H1 (cell line): ENCODE data around the gene RPS6KB2. TPM values are rescaled to one million over a fixed set of nuclear protein-coding genes. Genes with fewer than 3 reads are reported as not detected.

Experiments used
- BCL11A ChIP-seq, 2 experiments: IDR thresholded peaks; one replicate each; pipeline ENCODE4 v1.6.1; 2011; ENCODE audit warnings: low read depth in 2 of 2, low read length in 2 of 2, mild to moderate bottlenecking in 2 of 2
- BRCA1 ChIP-seq: IDR thresholded peaks from 2 replicates; pipeline ENCODE4 v1.6.1; 2012; ENCODE audit warnings: low read depth, low read length, improper control_type of control experiment
- CHD1 ChIP-seq: IDR thresholded peaks from 2 replicates; pipeline ENCODE4 v1.6.1; 2012; ENCODE audit warnings: low read depth, low read length, improper control_type of control experiment
- EGR1 ChIP-seq: IDR thresholded peaks from 2 replicates; pipeline ENCODE4 v1.6.1; 2011; ENCODE audit warnings: low read depth, low read length, borderline replicate concordance
- HDAC2 ChIP-seq, 2 experiments: fragments of 300-600 bp in 1 of 2; sonication (generic) in 1 of 2; IDR thresholded peaks; 2 replicates each; pipeline ENCODE4 v1.6.1; 2011 to 2012; ENCODE audit warnings: low read depth in 2 of 2, low read length in 2 of 2, mild to moderate bottlenecking in 2 of 2, moderate library complexity in 2 of 2, borderline replicate concordance in 1 of 2, inconsistent platforms in 1 of 2
- HDAC6 ChIP-seq: IDR thresholded peaks from one replicate; pipeline ENCODE4 v1.7.1; 2012; ENCODE audit warnings: low read depth, mild to moderate bottlenecking, inconsistent platforms, low read length, moderate library complexity
- KDM1A ChIP-seq: fragments of 200-600, 300-600 bp; sonication (generic); IDR thresholded peaks from 2 replicates; pipeline ENCODE4 v1.7.1; 2016; ENCODE audit warnings: mild to moderate bottlenecking, low read length, borderline replicate concordance
- SRF ChIP-seq: IDR thresholded peaks from 2 replicates; pipeline ENCODE4 v1.6.1; 2011; ENCODE audit warnings: mild to moderate bottlenecking, low read depth, low read length, moderate library complexity
- TAF7 ChIP-seq: optimal IDR thresholded peaks from 2 replicates; pipeline ENCODE3; 2011; ENCODE audit warnings: low read depth, mild to moderate bottlenecking, inconsistent platforms, low read length, moderate library complexity, borderline replicate concordance
- TBP ChIP-seq: IDR thresholded peaks from 2 replicates; pipeline ENCODE4 v1.6.1; 2011; ENCODE audit warnings: low read depth, low read length, improper control_type of control experiment
- polyA plus RNA-seq, 7 experiments: library from polyadenylated mRNA; depleted of rRNA in 3 of 7; stranded (reverse) in 5 of 7; unstranded in 2 of 7; fragments of >200 nt in 5 of 7; fragments of 200-250 nt in 2 of 7; gene quantifications; 1 replicate in 5 of 7; 2 replicates in 1 of 7; 4 replicates in 1 of 7; pipeline versions ENCODE4 v1.2.1 to v1.2.3, GENCODE V29; 2011 to 2013; ENCODE audit warnings: missing spikeins in 2 of 7, mixed read lengths in 2 of 7
- total RNA-seq: library from RNA; stranded (reverse); fragmentation: NEBNext Ultra II Directional; extraction: Animal tissue kit (Norgen Biotek cat#: 25700); gene quantifications from 2 replicates; pipeline ENCODE4 v1.2.1, GENCODE V29; 2021

Gene RPS6KB2
- total and polyA plus RNA-seq, 2 of the 8 experiments (the other 6 are each of a cell fraction or from before 2014, with no cell fraction given): 41.0 to 47.1 TPM

DNA sequence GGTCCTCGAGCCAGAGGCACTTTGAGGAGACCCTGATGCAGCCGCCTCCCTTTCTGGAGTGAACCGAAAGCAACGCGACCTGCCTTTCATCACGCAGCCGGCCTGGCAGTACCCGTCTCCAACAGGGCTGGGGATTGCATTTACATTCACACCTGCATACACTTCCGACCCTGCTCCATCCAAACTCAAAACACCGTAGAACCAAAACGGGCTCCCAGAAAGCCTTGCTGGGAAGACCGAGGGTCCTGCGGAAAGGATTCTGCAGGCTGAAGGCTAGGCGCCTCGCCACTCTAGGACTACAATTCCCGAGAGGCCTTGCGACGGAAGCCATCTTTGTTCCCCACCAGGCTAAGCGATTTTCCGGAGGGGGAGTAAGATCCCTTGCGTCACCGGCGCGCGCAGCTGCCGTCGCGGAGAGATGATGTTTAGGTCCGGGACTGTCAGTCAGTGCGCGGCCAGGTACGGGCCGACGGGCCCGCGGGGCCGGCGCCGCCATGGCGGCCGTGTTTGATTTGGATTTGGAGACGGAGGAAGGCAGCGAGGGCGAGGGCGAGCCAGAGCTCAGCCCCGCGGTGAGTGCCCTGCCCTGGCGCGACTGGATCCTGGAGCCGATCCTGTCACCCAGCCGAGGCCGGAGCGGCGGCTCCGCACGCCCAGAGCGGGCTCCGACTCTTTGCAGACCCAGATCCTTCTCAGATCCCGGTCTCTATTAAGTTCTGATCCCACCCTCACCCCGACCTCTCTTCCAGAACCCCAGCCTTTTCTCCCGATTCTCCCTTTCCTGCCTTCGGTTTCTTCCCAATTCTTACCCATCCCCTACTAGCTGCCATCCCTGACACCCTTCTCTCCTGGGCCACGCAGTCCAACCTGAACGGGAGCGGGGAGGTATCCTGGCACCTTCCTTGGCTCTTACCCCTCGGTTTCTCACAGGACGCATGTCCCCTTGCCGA, at the start of gene RPS6KB2 (continued):
- TF ChIP-seq KDM1A (no peak), BRCA1 (peak; percentile 67; the same call in 1 of the 2 replicates), TBP (peak; percentile 73; the same call in 1 of the 2 replicates), CHD1 (no peak), TAF7 (peak; percentile 25), SRF (peak; percentile 90), HDAC2 (IDR thresholded peaks at IDR 0.05; ENCODE audit: borderline replicate concordance in 1 of 2, low read depth in 2 of 2, low read length in 2 of 2) (0 out of 4 replicates have a peak, but pooled peaks of 1 of the 2 experiments have one; percentile 55), BCL11A (IDR thresholded peaks at IDR 0.05; ENCODE audit: low read depth in 2 of 2, low read length in 2 of 2) (no peak), HDAC6 (no peak), EGR1 (no peak)
